Suppressor macrophage (primary cell): ENCODE data around the gene PSMB7.

Experiments
- DNase-seq, 4 experiments: peaks; one replicate each; pipeline ENCODE4 v3.0.0-alpha.2; 2020 to 2022

Gene PSMB7

DNA sequence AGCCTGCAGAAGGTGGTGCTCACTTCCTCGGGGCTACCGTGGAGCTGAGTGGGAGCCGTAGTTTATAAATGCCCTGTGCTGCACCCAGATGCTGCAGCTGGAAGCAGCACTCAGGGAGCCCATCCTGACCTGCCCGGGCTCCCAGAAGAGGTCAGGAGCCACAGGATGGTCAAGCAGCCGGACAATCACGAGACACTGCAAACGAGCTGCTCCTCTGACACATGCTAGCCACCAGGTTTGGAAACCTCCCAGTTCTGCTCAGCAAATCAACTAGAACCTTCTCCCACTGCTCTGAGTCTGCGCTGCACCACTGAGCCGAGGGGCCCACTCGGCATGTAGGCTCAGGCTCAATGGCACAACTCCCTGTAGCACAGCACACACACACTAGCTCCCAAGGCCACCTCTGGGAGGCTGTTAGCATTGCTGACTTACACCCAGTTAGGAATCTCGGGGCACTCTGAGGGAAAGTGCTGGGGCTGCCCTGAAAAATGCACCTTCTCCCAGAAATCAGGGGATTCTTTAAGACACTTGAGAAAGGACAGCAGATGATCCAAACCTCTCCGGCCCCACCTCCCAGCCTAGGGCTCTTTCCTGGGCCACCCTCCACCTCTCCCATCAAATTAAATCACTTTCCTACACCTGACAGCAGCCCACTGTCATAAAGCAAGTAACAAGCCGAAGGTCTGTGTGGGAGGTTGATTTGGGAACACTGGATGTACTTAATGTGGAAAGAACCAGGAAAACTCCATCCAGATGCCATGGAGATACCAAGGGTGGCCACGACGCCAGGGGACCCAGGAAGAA, 59.1 kb downstream of the PSMB7 start:
- DNase-seq = no peak

DNA sequence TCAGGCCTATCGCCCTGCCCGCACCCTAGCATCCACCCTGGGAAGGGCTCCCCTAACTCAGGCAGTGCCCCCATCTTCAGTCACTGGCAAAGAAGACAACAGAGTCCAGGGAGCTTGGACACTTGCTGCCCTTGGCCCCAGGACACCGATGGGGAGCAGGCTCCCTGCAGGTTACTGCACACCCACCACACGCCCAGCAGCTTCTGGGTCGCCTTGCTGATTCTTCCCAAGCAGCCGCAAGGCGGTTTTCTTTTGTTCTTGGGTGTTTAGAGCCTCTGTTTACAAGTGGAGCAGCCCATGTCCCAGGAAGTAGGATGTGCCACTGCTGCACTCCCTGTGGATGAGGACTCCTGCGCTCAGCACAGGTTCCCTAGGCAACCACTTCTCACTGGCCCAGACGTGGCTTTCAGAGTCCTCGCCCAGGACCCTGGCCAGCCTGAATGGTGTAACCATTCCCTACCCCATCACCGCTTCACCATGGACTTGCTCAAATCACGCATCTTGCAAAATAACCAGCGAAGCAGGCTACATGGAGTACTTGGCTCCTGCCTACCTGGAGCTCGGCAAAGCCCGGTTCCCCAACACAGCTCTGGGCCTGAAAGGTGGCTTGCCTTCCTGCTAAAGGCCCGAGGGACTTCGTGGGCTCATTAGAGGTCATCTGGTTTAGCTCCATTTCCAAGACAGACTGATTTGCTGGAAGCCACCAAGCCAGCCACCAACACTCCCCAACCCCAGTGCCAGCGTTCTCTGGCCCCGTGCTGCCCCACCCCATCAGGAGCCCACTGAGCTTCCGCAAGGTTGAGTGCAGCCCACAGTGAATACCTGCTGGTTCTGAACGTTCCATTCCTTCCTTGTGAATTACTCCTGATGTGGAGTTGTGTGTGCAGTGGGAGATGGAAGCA, 60.0 kb downstream of the PSMB7 start:
- no peak for DNase-seq

DNA sequence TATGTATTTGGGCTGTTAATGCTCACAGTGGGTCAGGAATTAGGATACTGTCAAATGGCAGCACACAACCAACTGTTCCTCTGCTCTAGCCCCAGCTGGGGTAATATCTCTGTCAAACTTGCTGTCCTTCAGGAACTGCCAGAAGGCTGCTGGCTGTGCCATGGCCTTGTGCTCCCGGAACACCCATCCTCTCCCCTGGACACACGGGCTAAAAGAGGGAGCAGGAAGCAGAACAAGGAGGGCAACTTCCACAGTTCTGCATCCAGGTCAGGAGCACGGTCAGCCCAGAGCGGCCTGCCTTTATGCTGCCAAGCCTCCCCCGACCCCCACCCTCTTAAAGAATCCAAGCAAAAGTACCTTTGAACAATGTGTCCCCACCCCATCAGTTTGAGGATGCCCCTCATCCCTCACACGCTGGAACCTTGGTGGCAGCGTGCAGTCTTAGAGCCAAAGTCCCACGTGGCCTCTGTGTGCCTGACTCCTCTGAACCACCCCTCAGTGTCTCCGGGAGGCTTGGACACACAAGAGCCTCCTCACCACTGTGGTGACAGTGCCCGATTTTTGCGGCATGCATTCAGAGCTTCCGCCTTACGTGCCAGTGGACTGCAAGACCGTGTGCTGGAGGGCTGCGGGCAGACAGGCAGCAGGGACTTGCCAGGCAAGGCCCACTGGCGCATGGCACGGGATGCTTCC, 60.8 kb downstream of the PSMB7 start:
- no peak for DNase-seq

DNA sequence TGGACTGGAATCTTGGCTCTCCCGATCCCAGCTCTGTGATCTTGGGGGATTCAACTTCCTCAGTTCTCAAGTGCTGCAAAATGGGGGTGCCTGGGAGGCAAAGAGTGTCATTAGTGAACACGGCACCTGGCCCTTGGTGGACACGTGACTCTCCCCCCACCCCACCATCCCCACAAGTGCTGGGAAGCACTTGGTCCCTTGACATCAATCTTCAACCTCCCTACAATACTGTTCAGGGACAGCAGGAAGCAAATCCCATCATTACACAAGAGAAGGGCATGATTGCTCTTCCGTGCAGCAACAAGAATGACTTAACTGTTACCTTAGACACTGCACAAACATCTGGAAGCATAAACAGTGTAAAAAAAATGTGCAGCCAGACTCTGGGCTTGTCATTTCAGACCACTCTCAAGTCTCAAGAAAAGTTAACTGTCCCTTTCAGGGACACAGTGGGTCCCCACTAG, 61.4 kb downstream of the PSMB7 start:
- peak in 1 of 4 experiments; percentile 31 for DNase-seq

DNA sequence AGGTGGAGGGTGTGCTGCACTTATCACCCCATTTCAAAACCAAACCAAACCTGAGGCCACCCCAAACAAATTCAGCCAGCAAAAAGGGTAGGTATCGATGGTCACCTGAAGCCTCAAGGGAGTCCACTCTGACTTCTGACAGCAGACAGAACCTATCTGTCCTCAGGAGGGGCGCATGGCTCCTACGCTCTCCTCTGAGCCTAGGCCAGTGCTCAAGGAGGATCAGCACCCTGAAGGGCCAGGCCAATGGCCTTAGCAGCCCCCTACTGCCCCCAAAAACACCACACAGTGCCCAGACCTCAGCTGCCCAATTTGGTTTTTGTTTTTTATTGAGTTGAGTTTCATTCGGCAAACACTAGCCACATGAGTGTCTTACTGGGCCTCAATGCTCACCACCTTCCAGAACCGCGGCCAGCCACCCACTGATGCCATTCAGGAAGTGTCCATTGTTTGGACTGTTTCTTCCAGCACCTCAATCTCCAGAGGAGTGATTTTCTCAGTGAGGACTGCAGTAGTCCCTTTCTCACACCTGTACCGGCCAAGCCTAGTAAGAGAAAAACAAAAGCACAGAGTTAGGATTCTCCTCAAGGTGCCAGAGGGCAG, 62.0 kb downstream of the PSMB7 start:
- DNase-seq = no peak

DNA sequence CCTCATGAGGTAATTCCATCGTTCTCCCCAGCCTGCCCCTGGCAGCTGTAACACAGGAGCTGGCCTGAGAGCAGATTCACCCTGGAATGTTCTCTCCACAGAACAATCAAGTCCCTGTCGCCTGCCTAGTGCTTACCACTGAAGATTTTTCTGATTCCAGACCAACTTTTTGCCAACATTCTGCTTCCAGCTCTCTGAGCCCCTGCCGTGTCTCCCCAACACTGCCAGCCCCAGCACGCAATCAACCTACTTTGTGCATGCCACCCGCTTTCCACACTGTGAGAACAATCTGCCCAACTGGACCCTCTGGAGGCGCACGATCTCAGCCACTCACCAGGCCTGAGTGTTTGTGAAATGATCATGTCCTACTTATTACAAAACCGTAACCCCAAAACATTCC, 62.6 kb downstream of the PSMB7 start:
- DNase-seq = no peak

DNA sequence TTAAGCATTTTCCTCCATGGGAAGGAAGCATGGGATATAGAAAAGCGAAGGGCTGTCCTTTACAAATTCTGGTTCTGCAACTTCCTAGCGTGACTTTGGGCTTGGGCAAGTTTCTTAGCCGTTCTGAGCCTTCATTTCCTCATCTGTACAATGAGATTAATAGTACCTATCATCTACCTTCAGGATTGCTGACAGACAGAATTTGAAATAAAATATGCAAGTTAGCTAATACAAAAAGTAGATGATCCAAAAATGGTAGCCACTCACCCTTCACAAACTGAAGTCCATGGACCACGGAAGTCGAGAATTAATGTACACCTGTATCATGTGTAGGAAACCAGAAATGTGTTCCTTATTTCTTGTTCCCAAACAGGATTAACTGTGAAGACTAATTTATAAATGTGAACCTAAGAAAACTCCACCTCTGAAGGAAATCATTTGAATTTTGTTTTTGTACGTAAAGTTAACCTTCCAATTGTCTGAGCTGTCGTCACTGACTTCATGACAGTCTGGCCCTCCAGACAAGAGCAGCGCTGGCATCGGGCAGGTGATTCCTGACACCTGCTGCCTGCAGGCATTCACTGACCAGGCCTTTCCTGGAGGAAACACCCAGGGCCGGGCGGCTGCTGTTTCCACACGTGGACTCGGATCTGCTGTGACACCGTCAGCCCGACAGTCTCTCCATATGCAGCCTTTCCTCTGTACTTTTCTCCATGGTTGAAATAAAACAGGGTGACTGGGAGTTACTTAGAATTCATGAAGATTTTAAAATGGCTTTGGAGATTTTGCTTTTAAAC, 63.4 kb downstream of the PSMB7 start:
- no peak for DNase-seq

DNA sequence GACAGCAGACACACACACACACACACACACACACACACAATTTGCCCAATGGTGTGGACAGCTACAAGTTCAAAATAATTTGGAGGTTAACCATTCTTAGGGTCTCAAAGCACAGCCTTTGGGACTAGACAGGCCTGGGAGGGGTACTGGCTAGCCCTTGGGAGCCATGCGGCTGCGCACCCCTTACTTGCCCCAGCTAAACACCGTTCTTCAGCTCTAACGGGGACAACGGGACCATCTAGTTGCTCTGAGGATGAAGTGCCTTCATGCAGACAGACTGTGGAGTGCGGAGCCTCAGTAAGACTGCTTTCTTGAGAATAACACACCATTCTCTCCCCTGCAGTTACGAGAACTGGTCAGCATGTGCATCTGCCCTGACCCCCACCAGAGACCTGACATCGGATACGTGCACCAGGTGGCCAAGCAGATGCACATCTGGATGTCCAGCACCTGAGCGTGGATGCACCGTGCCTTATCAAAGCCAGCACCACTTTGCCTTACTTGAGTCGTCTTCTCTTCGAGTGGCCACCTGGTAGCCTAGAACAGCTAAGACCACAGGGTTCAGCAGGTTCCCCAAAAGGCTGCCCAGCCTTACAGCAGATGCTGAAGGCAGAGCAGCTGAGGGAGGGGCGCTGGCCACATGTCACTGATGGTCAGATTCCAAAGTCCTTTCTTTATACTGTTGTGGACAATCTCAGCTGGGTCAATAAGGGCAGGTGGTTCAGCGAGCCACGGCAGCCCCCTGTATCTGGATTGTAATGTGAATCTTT, 64.6 kb downstream of the PSMB7 start:
- DNase-seq = peak in 1 of 4 experiments; percentile 2

DNA sequence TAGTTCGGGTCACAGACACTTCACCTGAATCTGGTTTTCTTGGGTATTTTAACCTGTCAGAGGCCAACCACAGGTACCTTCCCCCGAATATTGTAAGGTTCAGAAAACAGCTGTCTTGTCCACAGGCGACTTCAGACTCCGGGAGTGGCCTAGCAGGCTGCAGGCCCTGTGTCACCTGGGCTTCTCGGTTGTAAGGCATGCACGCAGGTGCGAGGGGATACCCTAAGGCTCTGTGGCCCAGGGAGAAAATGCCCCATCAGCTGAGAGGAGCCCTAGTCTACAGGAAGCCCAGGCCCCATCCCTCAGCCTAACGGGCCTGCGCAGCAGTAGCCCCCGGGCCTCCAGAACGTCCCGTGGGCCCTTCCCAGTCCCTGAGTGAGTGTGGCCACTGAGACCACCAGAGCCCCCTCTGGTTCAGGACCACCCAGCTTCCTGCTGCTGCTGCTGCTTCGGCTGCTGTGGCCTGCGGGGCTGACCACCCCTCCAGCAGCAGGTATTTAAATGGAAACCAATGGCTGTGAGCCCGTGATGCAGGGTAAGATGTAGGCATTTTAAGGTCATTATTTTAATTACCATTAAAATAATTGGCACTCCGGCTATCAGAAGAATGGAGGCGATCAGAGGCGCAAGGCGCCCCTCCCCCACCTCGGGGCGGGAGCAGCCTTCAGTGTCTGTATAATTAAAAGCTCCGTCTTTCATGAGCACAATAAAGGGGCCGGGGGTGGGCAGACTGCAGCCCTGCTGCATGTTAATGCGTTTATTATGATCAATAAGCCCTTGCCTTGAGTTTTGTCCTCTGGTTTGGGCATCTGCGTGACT, 65.4 kb downstream of the PSMB7 start:
- DNase-seq = peak in 1 of 4 experiments; percentile 4

DNA sequence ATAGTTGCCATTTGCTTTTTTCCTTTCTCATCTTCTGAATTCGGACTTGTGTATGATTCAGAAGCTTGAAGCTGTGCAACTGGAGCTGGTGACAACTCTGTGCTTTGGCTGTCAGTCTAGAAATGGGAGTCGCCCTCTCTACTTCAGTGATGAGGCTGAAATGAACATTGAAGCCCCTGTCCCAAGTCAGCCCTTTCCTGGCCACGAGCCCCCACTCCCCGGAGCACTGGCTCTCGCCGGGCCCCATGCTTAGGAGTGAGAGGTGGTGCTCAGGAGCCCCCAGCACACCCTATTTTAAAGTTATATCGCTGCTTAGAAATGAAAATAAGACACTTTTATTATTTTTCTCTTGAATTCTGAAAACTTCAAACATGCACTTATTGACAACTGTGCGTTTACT, 66.0 kb downstream of the PSMB7 start:
- DNase-seq = peak in 1 of 4 experiments; percentile 2

DNA sequence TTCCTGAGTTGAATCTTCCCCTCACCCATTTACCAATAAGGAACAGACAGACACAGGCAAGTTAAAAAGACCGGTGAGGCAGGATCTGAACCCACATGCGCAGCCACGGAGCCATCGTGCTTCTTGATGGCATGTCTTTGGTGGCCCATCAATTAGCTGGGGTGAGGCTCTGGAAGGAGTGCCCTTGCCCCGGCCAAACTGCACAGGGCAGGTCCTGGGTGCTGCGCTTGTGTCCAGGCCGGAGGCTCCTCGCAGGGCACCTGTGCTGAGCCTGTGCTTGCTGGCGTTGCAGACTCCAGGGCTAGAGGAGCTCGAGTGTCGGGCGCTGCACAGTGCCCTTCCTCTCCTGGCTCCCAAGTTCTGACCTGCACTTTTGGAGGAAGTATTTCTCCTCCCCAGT, 66.4 kb downstream of the PSMB7 start:
- peak in 1 of 4 experiments; percentile 2 for DNase-seq

DNA sequence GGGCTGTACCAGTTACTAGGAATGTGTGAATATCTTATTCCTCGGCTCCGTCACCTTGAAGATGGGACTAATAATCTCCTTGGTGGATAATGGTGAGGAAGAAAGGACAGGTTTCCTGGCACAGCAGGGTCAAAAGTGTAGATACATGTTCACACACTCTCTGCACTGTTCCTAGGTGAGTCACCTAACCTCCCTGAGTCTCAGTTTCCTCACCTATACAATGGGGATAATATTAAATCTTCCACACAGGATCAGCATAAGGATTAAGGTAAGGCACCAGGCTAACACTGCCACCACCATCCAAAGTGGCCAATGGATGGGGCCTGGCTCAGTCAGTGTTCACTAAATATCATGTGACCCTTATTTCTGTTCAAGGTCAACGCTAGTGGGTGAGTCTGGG, 66.9 kb downstream of the PSMB7 start:
- no peak for DNase-seq

DNA sequence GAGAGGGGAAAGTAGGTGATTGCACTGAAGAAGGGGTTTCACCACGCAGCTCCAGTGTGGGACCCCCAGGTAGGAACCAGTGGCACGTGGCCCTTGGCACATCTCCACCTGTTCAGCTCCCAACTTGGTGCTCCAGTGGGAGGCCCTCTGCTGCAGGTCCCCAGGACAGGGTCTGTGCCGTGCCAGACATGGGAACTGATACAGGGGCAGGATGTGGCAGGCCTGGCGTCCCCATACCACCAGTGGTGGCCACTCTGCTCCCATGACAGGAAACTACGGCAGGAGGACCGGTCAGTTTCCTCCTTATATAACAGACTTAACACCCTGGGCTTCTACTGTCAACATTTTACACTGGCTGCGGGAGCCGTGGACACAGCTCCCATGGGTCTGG, 67.3 kb downstream of the PSMB7 start:
- no peak for DNase-seq

DNA sequence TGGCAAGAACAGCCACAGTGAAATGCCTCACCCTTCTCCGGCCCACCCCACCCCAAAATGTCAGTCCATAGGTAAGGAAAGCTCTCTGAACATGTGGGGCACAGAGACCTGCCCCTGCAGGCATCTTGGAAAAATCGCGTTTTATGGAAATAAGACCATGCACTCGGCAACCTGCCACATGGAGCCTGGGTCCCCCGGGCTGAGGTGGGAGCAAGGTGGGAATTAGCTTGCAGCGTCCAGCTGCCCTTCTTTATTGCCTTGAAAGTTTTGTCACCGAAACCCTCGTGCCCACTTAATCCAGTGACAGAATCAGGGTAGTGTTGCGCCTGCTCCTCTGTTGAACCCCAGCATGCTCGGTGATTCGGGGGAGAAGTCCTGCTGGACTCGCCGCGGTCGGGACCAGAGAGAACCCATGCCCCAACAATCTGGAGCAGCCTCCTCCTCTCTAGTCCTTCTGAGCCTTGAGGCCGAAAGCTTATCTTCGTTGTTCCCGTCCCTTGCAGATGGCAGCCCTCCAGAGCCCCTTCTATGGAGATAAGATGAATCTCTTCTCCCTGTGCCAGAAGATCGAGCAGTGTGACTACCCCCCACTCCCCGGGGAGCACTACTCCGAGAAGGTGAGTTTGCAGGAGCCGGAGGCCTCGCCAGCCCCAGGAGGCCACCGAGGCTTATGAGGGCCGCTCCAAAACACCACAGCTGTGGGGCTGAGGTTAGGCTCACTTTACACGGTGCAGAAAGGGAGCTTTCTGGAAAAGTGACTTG, 67.9 kb downstream of the PSMB7 start:
- DNase-seq = no peak

DNA sequence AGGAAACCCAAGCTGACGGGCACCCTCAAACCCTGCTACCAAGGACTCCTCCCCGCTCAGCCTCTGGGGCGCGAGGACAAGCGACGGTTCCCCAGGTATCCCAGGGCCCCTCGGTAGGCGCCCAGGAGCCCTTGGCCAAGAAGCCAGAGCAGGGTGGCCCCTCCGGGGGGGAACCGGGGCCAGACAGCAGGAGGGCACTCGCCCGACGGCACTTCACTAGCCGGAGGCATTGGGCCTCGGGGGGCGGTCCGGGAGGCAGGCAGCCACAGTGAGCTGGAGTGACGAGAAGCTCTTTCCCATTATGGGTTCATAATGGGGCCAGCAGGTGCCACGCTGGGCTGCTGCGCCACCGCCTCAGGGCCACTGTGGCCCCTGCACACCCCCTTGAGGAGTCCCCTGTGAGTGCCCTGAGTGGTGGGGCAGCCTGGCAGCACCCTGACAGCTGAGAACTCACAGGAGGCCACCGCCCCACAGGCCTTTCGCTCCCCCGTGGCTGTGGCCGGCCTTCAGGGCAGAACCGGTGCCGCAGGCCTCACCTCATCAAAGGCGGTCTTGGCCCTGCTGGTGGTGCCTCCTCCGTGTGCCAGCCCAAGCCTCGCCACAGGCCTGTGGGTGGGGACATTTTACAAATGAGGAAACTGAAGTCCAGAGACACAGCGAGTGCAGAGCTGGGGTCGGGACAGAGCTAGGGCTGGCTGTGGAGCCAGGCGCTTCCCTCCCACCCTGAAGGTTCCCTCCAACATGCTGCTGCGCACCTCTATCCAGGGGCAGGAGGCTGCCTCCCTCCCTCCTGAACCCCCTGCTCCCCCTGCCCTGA, 68.7 kb downstream of the PSMB7 start:
- peak in 1 of 4 experiments; percentile 39 for DNase-seq

DNA sequence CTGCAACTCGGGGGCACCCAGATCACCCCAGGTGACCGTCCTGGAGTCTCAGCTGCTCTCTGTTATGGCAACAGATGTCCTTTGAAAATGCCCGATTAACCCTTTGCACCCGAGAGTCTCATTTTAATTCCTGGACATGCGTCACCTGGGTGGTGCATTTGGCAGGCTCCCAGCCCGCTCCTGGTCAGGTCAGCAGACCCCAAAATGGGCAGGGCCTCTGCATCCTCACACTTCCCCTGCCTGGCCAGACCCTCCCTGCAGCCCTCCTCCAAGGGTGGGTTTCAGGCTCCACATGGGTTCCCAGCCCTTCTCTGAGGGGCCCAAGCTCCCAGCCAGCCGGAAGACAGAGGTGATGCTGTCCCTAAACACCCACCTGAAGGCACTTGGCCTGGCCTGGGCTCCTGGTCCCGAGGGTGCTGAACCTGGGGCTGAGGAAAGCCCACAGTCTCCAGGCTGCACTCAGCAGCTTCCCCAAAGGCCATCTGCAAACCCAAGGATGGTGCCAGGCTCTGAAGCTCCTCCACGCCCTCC, 69.4 kb downstream of the PSMB7 start:
- DNase-seq = no peak

DNA sequence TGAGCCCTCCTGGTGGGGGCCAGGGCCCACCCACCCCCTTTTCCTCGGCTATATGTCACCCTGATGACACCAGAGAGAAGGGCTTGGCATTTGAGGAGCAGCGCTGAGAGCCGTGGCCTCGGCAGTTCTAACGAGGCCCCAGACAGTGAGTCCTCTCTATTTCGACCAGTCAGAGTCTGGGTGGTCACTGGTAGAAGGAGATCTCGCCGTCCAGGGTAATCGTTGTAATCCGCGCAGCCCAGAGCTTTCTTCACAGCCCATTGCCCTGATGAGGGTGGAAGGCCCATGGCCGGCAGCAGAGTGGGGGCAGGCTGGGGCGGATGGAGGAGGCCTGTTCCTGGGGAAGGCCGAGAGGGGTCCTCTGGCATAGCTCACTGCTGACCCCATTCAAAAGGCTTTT, 70.2 kb downstream of the PSMB7 start:
- no peak for DNase-seq
